Measurements from ENCODE around the gene ORMDL3. TPM values are rescaled to one million over a fixed set of nuclear protein-coding genes. Genes with fewer than 3 reads are reported as not detected.
A peak's percentile ranks its signal among the peaks of the same experiment; 100 is the strongest.

ORMDL3 gene
- polyA plus RNA-seq, 2 of the 4 experiments (the other 2 are of a cell fraction) = 26.9 to 52.1 TPM

DNA sequence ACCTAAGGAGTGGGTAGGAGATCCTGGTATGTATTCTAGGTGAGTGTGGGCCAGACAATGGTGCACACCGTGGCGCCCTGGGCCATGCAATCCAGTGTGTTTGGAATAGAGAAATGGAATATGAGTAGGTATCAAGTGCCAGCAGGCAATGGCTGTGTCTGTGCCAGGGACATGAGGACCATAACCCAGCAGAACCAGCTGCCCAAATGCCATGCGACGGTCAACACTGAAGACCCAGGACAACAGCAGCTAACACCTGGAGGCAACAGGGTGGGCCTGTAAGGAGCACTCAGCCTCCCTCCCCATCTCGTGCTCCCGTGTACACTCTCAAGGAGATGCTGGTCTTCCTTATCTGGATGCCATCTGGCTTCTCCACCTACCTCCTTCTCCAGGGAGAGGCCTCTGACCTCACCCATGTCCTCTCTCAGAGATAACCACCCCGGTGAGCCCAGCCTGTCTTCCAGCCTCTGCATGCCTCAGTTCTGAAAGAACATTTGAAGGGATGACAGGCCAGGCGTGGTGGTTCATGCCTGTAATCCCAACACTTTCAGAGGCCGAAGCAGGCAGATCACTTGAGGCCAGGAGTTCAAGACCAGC is 8.2 kb downstream of the ORMDL3 start:
- FAIRE-seq (no peak), DNase-seq (ENCODE audit: low read depth in 1 of 2, low spot score in 1 of 2) (no peak), ATAC-seq (no peak)
- TF ChIP-seq, protein P1, sequence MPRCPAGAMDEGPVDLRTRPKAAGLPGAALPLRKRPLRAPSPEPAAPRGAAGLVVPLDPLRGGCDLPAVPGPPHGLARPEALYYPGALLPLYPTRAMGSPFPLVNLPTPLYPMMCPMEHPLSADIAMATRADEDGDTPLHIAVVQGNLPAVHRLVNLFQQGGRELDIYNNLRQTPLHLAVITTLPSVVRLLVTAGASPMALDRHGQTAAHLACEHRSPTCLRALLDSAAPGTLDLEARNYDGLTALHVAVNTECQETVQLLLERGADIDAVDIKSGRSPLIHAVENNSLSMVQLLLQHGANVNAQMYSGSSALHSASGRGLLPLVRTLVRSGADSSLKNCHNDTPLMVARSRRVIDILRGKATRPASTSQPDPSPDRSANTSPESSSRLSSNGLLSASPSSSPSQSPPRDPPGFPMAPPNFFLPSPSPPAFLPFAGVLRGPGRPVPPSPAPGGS (IDR thresholded peaks at IDR 0.05) = no peak
- no peak for TF ChIP-seq JUNB (IDR thresholded peaks at IDR 0.05)
- TF ChIP-seq, protein P2, sequence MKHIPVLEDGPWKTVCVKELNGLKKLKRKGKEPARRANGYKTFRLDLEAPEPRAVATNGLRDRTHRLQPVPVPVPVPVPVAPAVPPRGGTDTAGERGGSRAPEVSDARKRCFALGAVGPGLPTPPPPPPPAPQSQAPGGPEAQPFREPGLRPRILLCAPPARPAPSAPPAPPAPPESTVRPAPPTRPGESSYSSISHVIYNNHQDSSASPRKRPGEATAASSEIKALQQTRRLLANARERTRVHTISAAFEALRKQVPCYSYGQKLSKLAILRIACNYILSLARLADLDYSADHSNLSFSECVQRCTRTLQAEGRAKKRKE (CRISPR knock-in tag; IDR thresholded peaks at IDR 0.05; ENCODE audit: low read depth) = no peak
- TF ChIP-seq RFX5 (IDR thresholded peaks at IDR 0.05) = no peak
- TF ChIP-seq NFE2L2 (conservative IDR thresholded peaks at IDR 0.05; ENCODE audit: low read length) = no peak
- TF ChIP-seq FOSL2 (IDR thresholded peaks at IDR 0.05) = no peak
- no peak for TF ChIP-seq FOSL2 (CRISPR knock-in tag; IDR thresholded peaks at IDR 0.05)
- no peak for TF ChIP-seq MYC (IDR thresholded peaks at IDR 0.05; ENCODE audit: borderline replicate concordance, low read length)
- no peak for TF ChIP-seq BHLHE40 (IDR thresholded peaks at IDR 0.05; ENCODE audit: low read depth, low read length)
- no peak for TF ChIP-seq ZC3H11A (IDR thresholded peaks at IDR 0.05)
- TF ChIP-seq HOXB5 (CRISPR knock-in tag; IDR thresholded peaks at IDR 0.05) = no peak
- TF ChIP-seq POLR2A (IDR thresholded peaks at IDR 0.05; ENCODE audit: low read length) = no peak
- no peak for TF ChIP-seq CBX2 (IDR thresholded peaks at IDR 0.05; ENCODE audit: borderline replicate concordance, low read depth)
- TF ChIP-seq PHF8 (IDR thresholded peaks at IDR 0.05; ENCODE audit: borderline replicate concordance, low read depth) = no peak
- TF ChIP-seq HOXA7 (CRISPR knock-in tag; IDR thresholded peaks at IDR 0.05) = no peak
- H3K9me3 ChIP-seq = no peaks in the 10 kb centered on the region
- WGBS (ENCODE audit: missing lambda C conversion rate) = 93% methylated on average over 9 of the region's 9 CpGs
- H3K27ac ChIP-seq = no peak overlapping the region
- CTCF ChIA-PET = interaction anchor here (0.6 to 1.3 kb wide), 6 partner anchors 8 to 110 kb away, joined by 3 to 4 read pairs (median 3); no protein-coding TSS in a partner anchor
- peaks cover 1% of the 10 kb centered on the region; the same call in 2 of the 3 replicates for H3K4me1 ChIP-seq
- POLR2A ChIA-PET = no interaction called here
- H3K4me2 ChIP-seq = no peak overlapping the region
- H3K4me3 ChIP-seq = no peak overlapping the region

DNA sequence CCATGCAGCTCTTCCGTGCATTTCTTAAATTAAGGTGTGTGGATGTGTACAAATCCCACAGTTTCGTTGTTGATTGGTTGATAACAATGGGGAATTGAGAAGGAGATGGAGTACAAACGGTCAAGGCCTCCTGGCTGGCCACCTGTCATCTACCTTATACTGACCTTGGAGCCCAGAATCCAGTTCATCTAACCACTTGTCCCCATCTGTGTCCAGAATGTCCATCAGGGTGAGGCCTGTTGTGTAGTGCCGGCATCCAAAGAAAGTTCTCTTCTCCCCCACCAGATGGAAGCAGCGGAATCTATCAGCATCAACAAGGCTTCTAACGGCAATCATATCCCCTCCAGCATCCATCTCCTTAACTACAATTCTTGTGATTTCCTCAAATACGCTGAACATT is 10.5 kb downstream of the ORMDL3 start:
- no peak overlapping the region for H3K4me3 ChIP-seq
- TF ChIP-seq, protein P3, sequence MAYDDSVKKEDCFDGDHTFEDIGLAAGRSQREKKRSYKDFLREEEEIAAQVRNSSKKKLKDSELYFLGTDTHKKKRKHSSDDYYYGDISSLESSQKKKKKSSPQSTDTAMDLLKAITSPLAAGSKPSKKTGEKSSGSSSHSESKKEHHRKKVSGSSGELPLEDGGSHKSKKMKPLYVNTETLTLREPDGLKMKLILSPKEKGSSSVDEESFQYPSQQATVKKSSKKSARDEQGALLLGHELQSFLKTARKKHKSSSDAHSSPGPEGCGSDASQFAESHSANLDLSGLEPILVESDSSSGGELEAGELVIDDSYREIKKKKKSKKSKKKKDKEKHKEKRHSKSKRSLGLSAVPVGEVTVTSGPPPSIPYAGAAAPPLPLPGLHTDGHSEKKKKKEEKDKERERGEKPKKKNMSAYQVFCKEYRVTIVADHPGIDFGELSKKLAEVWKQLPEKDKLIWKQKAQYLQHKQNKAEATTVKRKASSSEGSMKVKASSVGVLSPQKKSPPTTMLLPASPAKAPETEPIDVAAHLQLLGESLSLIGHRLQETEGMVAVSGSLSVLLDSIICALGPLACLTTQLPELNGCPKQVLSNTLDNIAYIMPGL (CRISPR knock-in tag; IDR thresholded peaks at IDR 0.05; ENCODE audit: borderline replicate concordance) = no peak
- no peak for TF ChIP-seq EP300 (IDR thresholded peaks at IDR 0.05)
- TF ChIP-seq KDM5A (IDR thresholded peaks at IDR 0.05) = no peak
- TF ChIP-seq FOSB (CRISPR knock-in tag; IDR thresholded peaks at IDR 0.05) = no peak
- TF ChIP-seq ZC3H11A (IDR thresholded peaks at IDR 0.05) = no peak
- TF ChIP-seq ZNF302 (CRISPR knock-in tag; IDR thresholded peaks at IDR 0.05) = no peak
- no peak for TF ChIP-seq HOXB13 (CRISPR knock-in tag; IDR thresholded peaks at IDR 0.05; ENCODE audit: low read depth)
- TF ChIP-seq NR3C1 (IDR thresholded peaks at IDR 0.05) = no peak
- TF ChIP-seq RNF2 (IDR thresholded peaks at IDR 0.05; ENCODE audit: borderline replicate concordance, low read depth) = no peak
- CTCF ChIA-PET = interaction anchor here (0.6 to 1.4 kb wide), 4 partner anchors 38 to 64 kb away, joined by 3 read pairs; partner anchors contain the start of genes GSDMA and PSMD3
- no peaks in the 10 kb centered on the region for H3K4me1 ChIP-seq
- POLR2A ChIA-PET = interaction anchor here (0.9 kb wide), 1 partner anchor 63 kb away, joined by 4 read pairs; the partner anchor contains the start of gene PSMD3
- H3K4me2 ChIP-seq = no peak overlapping the region
- H3K27ac ChIP-seq = no peak overlapping the region
- FAIRE-seq (no peak), ATAC-seq (peak; percentile 50 to 68; a peak in 4 of 6 replicates), DNase-seq (ENCODE audit: low read depth in 1 of 2, low spot score in 1 of 2) (peak in 1 of 2 experiments; percentile 42)
- no peaks in the 10 kb centered on the region for H3K9me3 ChIP-seq
- WGBS (ENCODE audit: missing lambda C conversion rate) = 87% methylated on average over 7 of the region's 7 CpGs

Measured in A549 (cell line).